K562 (cell line): ENCODE results near the gene IPO11. TPM values are rescaled to one million over a fixed set of nuclear protein-coding genes. Genes with fewer than 3 reads are reported as not detected.

Experiments
- ATAC-seq: fragments of 200-7000 bp; cut with Tn5 transposase; 3 replicates; pipeline ENCODE4 v1.9.1; 2020; ENCODE audit warnings: moderate library complexity
- BruUV-seq: library from RNA; stranded (reverse); fragments of 400-500 nt; replicated peaks from 2 replicates; lab custom pipeline; 2021; lab: Mats Ljungman, UMichigan
- CTCF ChIA-PET: fragments of 300-600 bp; formaldehyde crosslinking; extraction: SDS; loops from one replicate; lab custom pipeline; 2021; ENCODE audit warnings: low intra/inter-chr PET ratio; lab: Yijun Ruan, JAX
- POLR2A ChIA-PET: fragments of 300-600, 350-650 bp; sonication (Branson Sonifier 250); formaldehyde crosslinking; extraction: SDS; loops from one replicate; lab custom pipeline; 2021; ENCODE audit warnings: antibody characterized with exemption, inconsistent platforms; lab: Yijun Ruan, JAX
- DNase-seq, 4 experiments: peaks; one replicate each; pipeline versions ENCODE4 v3.0.0 to v3.0.0-alpha.2; 2011 to 2018; ENCODE audit warnings: low spot score in 3 of 4, mixed read lengths in 3 of 4; ENCODE audit errors: extremely low read depth in 1 of 4
- FAIRE-seq: peaks from 2 replicates; lab custom pipeline; 2011; peaks lifted over from hg19 to GRCh38; lab: Jason Lieb, UNC
- H2AFZ ChIP-seq: 2 replicates; pipeline ENCODE4 v1.6.0; 2011; ENCODE audit warnings: low read depth, low read length, control low read depth, inconsistent platforms
- H3K27ac ChIP-seq: fragments of 200-600 bp; 3 replicates; pipeline ENCODE4 v1.8.0; 2011; ENCODE audit warnings: low read depth, mild to moderate bottlenecking, control low read depth, inconsistent platforms, low read length, moderate library complexity, mixed read lengths; ENCODE audit errors: extremely low read depth
- H3K27me3 ChIP-seq, 2 experiments: fragments of 300-600 bp in 1 of 2; 2 replicates in 1 of 2; 3 replicates in 1 of 2; pipeline versions ENCODE4 v1.6.0 to v1.8.0; 2011; ENCODE audit warnings: inconsistent platforms in 2 of 2, low read length in 2 of 2, mild to moderate bottlenecking in 1 of 2, mixed read lengths in 1 of 2, moderate library complexity in 1 of 2; ENCODE audit not compliant: control insufficient read depth in 2 of 2, insufficient read depth in 2 of 2
- H3K36me3 ChIP-seq: fragments of 300-600 bp; 3 replicates; pipeline ENCODE4 v1.8.0; 2011; ENCODE audit warnings: mild to moderate bottlenecking, low read length, inconsistent platforms; ENCODE audit not compliant: control insufficient read depth, insufficient read depth
- H3K4me1 ChIP-seq, 2 experiments: fragments of 200-600 bp in 1 of 2; replicated peaks in 1 of 2; 2 replicates in 1 of 2; 3 replicates in 1 of 2; pipeline versions ENCODE4 v1.5.1 to v1.8.0; 2011; ENCODE audit warnings: inconsistent platforms in 2 of 2, low read length in 2 of 2, mild to moderate bottlenecking in 1 of 2, mixed read lengths in 1 of 2, moderate library complexity in 1 of 2; ENCODE audit not compliant: control insufficient read depth in 2 of 2, insufficient read depth in 2 of 2
- H3K4me2 ChIP-seq: 2 replicates; pipeline ENCODE4 v1.6.1; 2011; ENCODE audit warnings: low read length, control low read depth, inconsistent platforms, mixed read lengths; ENCODE audit not compliant: insufficient read depth
- H3K4me3 ChIP-seq: fragments of 200-600 bp; sonication (generic), shearing (Covaris generic); 2 replicates; pipeline ENCODE4 v1.5.1; 2016; ENCODE audit warnings: control low read depth, inconsistent platforms
- H3K79me2 ChIP-seq: fragments of 200-600 bp; 3 replicates; pipeline ENCODE4 v1.8.0; 2011; ENCODE audit warnings: low read length, inconsistent platforms; ENCODE audit not compliant: control insufficient read depth, insufficient read depth
- H3K9ac ChIP-seq, 2 experiments: 2 replicates each; pipeline versions ENCODE4 v1.6.0 to v1.6.1; 2011; ENCODE audit warnings: low read depth in 2 of 2, low read length in 2 of 2, control low read depth in 1 of 2, inconsistent platforms in 1 of 2, mild to moderate bottlenecking in 1 of 2, mixed read lengths in 1 of 2; ENCODE audit not compliant: insufficient read depth in 1 of 2
- H3K9me1 ChIP-seq: one replicate; pipeline ENCODE4 v1.6.0; 2011; ENCODE audit warnings: inconsistent platforms, mild to moderate bottlenecking, low read length, moderate library complexity; ENCODE audit not compliant: control insufficient read depth, insufficient read depth
- H3K9me3 ChIP-seq: replicated peaks from 2 replicates; pipeline ENCODE4 v1.5.1; 2011; ENCODE audit warnings: low read depth, low read length, inconsistent platforms; ENCODE audit not compliant: control insufficient read depth, insufficient read depth
- H4K20me1 ChIP-seq: replicated peaks from 2 replicates; pipeline ENCODE4 v1.6.1; 2011; ENCODE audit warnings: low read length, inconsistent platforms, mixed read lengths; ENCODE audit not compliant: control insufficient read depth, insufficient read depth
- DPF2 ChIP-seq: fragments of 450-650 bp; IDR thresholded peaks from 2 replicates; pipeline ENCODE4 v1.6.1; 2016
- EP400 ChIP-seq: fragments of 450-650 bp; IDR thresholded peaks from 2 replicates; pipeline ENCODE4 v1.6.1; 2017; ENCODE audit warnings: antibody characterized with exemption, mild to moderate bottlenecking, moderate library complexity
- GATAD2A ChIP-seq: fragments of 450-650 bp; IDR thresholded peaks from 2 replicates; pipeline ENCODE4 v1.6.1; 2017
- PHF8 ChIP-seq: fragments of 200-600 bp; sonication (generic); IDR thresholded peaks from 2 replicates; pipeline ENCODE4 v1.6.1; 2012; ENCODE audit warnings: mixed run types, mild to moderate bottlenecking, inconsistent platforms, low read length, moderate library complexity, borderline replicate concordance
- RCOR1 ChIP-seq, 2 experiments: IDR thresholded peaks; 2 replicates each; pipeline ENCODE4 v1.6.1; 2012; ENCODE audit warnings: low read depth in 2 of 2, low read length in 2 of 2, borderline replicate concordance in 1 of 2, improper control_type of control experiment in 1 of 2
- RFX7 ChIP-seq: fragments of 250-450 bp; sonication (Bioruptor Pico); IDR thresholded peaks from 2 replicates; pipeline ENCODE4 v1.5.1; 2021; ENCODE audit warnings: mild to moderate bottlenecking
- SAFB2 ChIP-seq: fragments of 200-400 bp; formaldehyde crosslinking; IDR thresholded peaks from 2 replicates; pipeline ENCODE4 v1.6.1; 2018; ENCODE audit warnings: borderline replicate concordance, low read length, low read depth, moderate library complexity; ENCODE audit not compliant: severe bottlenecking
- SIRT6 ChIP-seq: IDR thresholded peaks from one replicate; pipeline ENCODE4 v1.6.1; 2012; ENCODE audit warnings: low read depth, mild to moderate bottlenecking, control low read depth, inconsistent platforms, low read length, moderate library complexity
- SNRNP70 ChIP-seq: fragments of 200-400 bp; formaldehyde crosslinking; optimal IDR thresholded peaks from 2 replicates; pipeline ENCODE3; 2017; ENCODE audit warnings: low read depth, low read length
- U2AF1 ChIP-seq: fragments of 200-400 bp; formaldehyde crosslinking; optimal IDR thresholded peaks from 2 replicates; pipeline ENCODE3; 2017; ENCODE audit warnings: mild to moderate bottlenecking, low read depth, low read length, moderate library complexity
- ZBTB17 ChIP-seq: fragments of 450-650 bp; formaldehyde crosslinking; IDR thresholded peaks from 2 replicates; pipeline ENCODE4 v1.4.0; 2020; ENCODE audit warnings: mild to moderate bottlenecking
- ZNF232 ChIP-seq: sonication (generic); formaldehyde crosslinking; IDR thresholded peaks from 2 replicates; pipeline ENCODE4 v1.8.0; 2022; ENCODE audit warnings: mild to moderate bottlenecking, missing genetic modification reagents
- WGBS: fragments of 100-300 bp; shearing (Covaris generic); methylation state at CpG from one replicate; pipeline ENCODE4 v1.1.6; 2016; ENCODE audit warnings: low coverage, mixed read lengths; ENCODE audit not compliant: insufficient coverage; ENCODE audit errors: missing lambda C conversion rate; 5-methylcytosine and 5-hydroxymethylcytosine counted together
- in situ Hi-C: fragments of 300-500 bp; cut with MboI; formaldehyde crosslinking; loops from 4 replicates; pipeline ENCODE4 v1.15.0; 2018; ENCODE audit warnings: inconsistent platforms, mixed read lengths
- intact Hi-C: fragments of 100-400 bp; cut with micrococcal nuclease; formaldehyde crosslinking; loops from 2 replicates; pipeline ENCODE4 v1.14.2; 2022
- polyA plus RNA-seq, 8 experiments: library from polyadenylated mRNA; depleted of rRNA in 4 of 8; stranded (reverse) in 5 of 8; unstranded in 3 of 8; fragments of >200 nt; fragmentation: Nextera tagmentation in 2 of 8; fragmentation: Illumina TruSeq in 1 of 8; extraction: Ambion mirVana in 2 of 8; extraction: Trizol in 1 of 8; gene quantifications; 2 replicates each; pipeline versions ENCODE4 v1.2.1 to v1.2.3, GENCODE V29; 2011 to 2014; ENCODE audit warnings: inconsistent platforms in 1 of 8, missing spikeins in 1 of 8
- total RNA-seq, 7 experiments: library from RNA; depleted of rRNA in 6 of 7; stranded (reverse); fragments of >200 nt in 6 of 7; fragmentation: Illumina TruSeq in 2 of 7; extraction: Trizol in 2 of 7; gene quantifications; 2 replicates each; pipeline versions ENCODE4 v1.2.1 to v1.2.3, GENCODE V29; 2011 to 2021; ENCODE audit warnings: low replicate concordance in 1 of 7
- TF ChIP-seq, protein P1 (sequence below): sonication (generic); formaldehyde crosslinking; IDR thresholded peaks from 2 replicates; pipeline ENCODE4 v1.8.1; 2022; ENCODE audit warnings: missing genetic modification reagents

Gene IPO11
- total and polyA plus RNA-seq, 9 of the 15 experiments (the other 6 are each of a cell fraction or from before 2014, with no cell fraction given): 38.7 to 96.0 (median 70.9) TPM

DNA sequence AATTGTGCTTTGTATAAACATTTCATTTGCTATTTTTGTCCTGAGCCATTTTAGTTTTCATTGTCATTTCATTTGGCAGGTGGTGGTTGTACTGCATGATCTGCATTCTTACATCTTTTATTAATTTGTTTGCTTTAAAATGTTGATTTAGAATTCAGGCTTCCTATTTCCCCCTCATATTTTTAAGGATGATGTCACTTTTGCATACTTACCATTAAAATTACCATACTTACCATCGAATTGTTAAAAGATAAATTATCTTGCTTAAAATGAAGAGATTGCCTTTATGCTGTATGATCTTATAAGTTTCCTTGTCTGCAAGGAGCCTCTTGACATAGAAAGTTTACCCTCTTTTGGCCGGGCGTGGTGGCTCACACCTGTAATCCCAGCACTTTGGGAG, 40.0 kb upstream of the IPO11 start:
- in situ Hi-C loops: no loop called here
- Histone ChIP-seq H3K4me1 (peaks cover 8 to 9% of the 10 kb centered on the region in 2 experiments), H3K27me3 (no peaks in the 10 kb centered on the region), H2AFZ (no peak overlapping the region), H3K79me2 (no peaks in the 10 kb centered on the region)
- CTCF ChIA-PET: no interaction called here
- FAIRE-seq: no peak
- no TSS peak for BruUV-seq
- no peak for TF ChIP-seq DPF2
- TF ChIP-seq GATAD2A: no peak
- TF ChIP-seq EP400: no peak
- TF ChIP-seq RFX7 (CRISPR knock-in tag): no peak
- TF ChIP-seq SNRNP70: no peak
- no peak for TF ChIP-seq RCOR1 (IDR thresholded peaks at IDR 0.05; ENCODE audit: borderline replicate concordance in 1 of 2, low read depth in 2 of 2, low read length in 2 of 2)
- TF ChIP-seq U2AF1: no peak
- TF ChIP-seq SAFB2: no peak
- TF ChIP-seq, protein P1, sequence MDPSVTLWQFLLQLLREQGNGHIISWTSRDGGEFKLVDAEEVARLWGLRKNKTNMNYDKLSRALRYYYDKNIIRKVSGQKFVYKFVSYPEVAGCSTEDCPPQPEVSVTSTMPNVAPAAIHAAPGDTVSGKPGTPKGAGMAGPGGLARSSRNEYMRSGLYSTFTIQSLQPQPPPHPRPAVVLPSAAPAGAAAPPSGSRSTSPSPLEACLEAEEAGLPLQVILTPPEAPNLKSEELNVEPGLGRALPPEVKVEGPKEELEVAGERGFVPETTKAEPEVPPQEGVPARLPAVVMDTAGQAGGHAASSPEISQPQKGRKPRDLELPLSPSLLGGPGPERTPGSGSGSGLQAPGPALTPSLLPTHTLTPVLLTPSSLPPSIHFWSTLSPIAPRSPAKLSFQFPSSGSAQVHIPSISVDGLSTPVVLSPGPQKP: no peak
- no peak for TF ChIP-seq ZNF232
- no peak for TF ChIP-seq SIRT6
- TF ChIP-seq PHF8: no peak
- no peak for TF ChIP-seq ZBTB17 (CRISPR knock-in tag)
- TF ChIP-seq, all 486 proteins: peak for 0
- Histone ChIP-seq H3K36me3 (peaks cover 80% of the 10 kb centered on the region), H4K20me1 (no peaks in the 10 kb centered on the region), H3K9me1 (no peaks in the 10 kb centered on the region), H3K9ac (no peak overlapping the region), H3K9me3 (no peaks in the 10 kb centered on the region), H3K4me3 (no peak overlapping the region), H3K4me2 (no peak overlapping the region), H3K27ac (no peak overlapping the region)
- DNase-seq (no peak), ATAC-seq (no peak)
- intact Hi-C loops: no loop called here
- WGBS: 93% methylated on average over 3 of the region's 3 CpGs
- POLR2A ChIA-PET: no interaction called here
